SHP77 treated with DMSO at 0.1 percent for 48 hours (cell line): ENCODE data around the gene CPVL.

ENCODE experiments used
- DNase-seq: peaks from one replicate; lab custom pipeline; 2025; lab: John Stamatoyannopoulos, UW

CPVL gene

GRCh38 chr7:29090836-29091601, 55.3 kb downstream of the CPVL start:
- no peak for DNase-seq

- DNase-seq = no peak
Measured at GRCh38 chr7:29090151-29090805, 56.1 kb downstream of the CPVL start.

GRCh38 chr7:29087840-29088170, 58.5 kb downstream of the CPVL start:
- no peak for DNase-seq

GRCh38 chr7:29086545-29086944, 59.8 kb downstream of the CPVL start:
- peak; percentile 68 for DNase-seq

- no peak for DNase-seq
Measured at GRCh38 chr7:29084832-29085231, 61.5 kb downstream of the CPVL start.

- no peak for DNase-seq
Measured at GRCh38 chr7:29080803-29081202, 65.5 kb downstream of the CPVL start.

GRCh38 chr7:29078311-29079260, 67.8 kb downstream of the CPVL start:
- no peak for DNase-seq

GRCh38 chr7:29077854-29078253, 68.5 kb downstream of the CPVL start:
- no peak for DNase-seq

GRCh38 chr7:29077176-29077575, 69.2 kb downstream of the CPVL start:
- DNase-seq = no peak

GRCh38 chr7:29076631-29077030, 69.7 kb downstream of the CPVL start:
- no peak for DNase-seq

GRCh38 chr7:29075606-29076005, 70.7 kb downstream of the CPVL start:
- DNase-seq = no peak

- no peak for DNase-seq
Measured at GRCh38 chr7:29071203-29071874, 75.0 kb downstream of the CPVL start.

GRCh38 chr7:29066641-29067040, 79.7 kb downstream of the CPVL start:
- no peak for DNase-seq

GRCh38 chr7:29065181-29065857, 81.0 kb downstream of the CPVL start:
- DNase-seq = no peak

- DNase-seq = no peak
Measured at GRCh38 chr7:29063872-29064271, 82.5 kb downstream of the CPVL start.

- no peak for DNase-seq
Measured at GRCh38 chr7:29063236-29063635, 83.1 kb downstream of the CPVL start.

- DNase-seq = no peak
Measured at GRCh38 chr7:29053105-29053872, 93.0 kb downstream of the CPVL start.

GRCh38 chr7:29046978-29047377, 99.4 kb downstream of the CPVL start:
- no peak for DNase-seq

- no peak for DNase-seq
Measured at GRCh38 chr7:29045258-29046086, 100.9 kb downstream of the CPVL start.

- no peak for DNase-seq
Measured at GRCh38 chr7:29044554-29044953, 101.8 kb downstream of the CPVL start.
